Measurements from ENCODE around the gene GRHL1. TPM values are rescaled to one million over a fixed set of nuclear protein-coding genes. Genes with fewer than 3 reads are reported as not detected.

The GRHL1 gene
- total RNA-seq, 1 donor from 2014 or later = 0.43 TPM

DNA sequence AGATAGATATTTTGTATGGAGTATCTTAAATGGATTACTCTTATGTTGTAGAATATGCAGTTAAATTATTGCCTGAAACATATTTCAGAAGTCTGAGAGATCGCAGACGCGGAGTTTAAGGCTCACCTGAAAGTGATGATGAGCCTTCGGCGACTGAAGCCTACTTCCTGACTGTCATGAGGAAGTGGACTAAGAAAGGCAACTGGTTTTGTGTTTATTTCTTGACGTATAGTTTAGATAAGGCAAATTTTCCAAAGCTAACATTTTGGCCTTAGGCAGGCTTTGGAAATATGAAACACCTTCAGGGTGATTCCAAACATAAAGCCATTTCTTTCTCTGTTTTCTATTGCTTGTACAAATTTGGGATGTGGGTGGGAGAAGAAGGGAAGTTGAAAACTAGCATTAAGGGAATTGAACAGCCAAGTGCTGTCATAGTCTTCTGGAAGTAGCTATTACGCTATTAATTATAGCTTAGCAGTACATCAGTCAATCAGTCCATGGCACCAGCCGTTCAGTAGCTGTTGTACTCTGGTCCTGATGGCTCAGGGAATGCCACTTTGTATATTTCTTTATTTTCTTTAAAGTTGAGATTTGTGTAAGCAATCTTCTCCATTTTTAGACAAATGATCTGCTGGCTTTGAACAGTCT lies 1.5 kb downstream of the GRHL1 start:
- no peak overlapping the region for H3K4me3 ChIP-seq
- no peak for DNase-seq (ENCODE audit: low spot score in 2 of 2)
- intact Hi-C loops (cut with DNase I) = no loop called here

GRCh38 chr2:9954136-9954535 lies 2.6 kb downstream of the GRHL1 start:
- Histone ChIP-seq H3K27ac (no peak overlapping the region), H3K4me3 (no peak overlapping the region), H3K27me3 (no peaks in the 10 kb centered on the region), H3K9me3 (no peaks in the 10 kb centered on the region), H3K4me1 (peaks cover 4 to 10% of the 10 kb centered on the region in 2 donors), H3K36me3 (no peaks in the 10 kb centered on the region)
- intact Hi-C loops (cut with DNase I) = no loop called here
- DNase-seq (ENCODE audit: low spot score in 2 of 2) = no peak
- no peak for TF ChIP-seq CTCF (IDR thresholded peaks at IDR 0.05)

More for the DNA sequence above, 1.5 kb downstream of the GRHL1 start:
- no peaks in the 10 kb centered on the region for H3K36me3 ChIP-seq
- no peaks in the 10 kb centered on the region for H3K9me3 ChIP-seq
- no peak for TF ChIP-seq CTCF (IDR thresholded peaks at IDR 0.05)
- peaks cover 4 to 10% of the 10 kb centered on the region in 2 donors for H3K4me1 ChIP-seq
- H3K27ac ChIP-seq = no peak overlapping the region
- H3K27me3 ChIP-seq = no peaks in the 10 kb centered on the region

DNA sequence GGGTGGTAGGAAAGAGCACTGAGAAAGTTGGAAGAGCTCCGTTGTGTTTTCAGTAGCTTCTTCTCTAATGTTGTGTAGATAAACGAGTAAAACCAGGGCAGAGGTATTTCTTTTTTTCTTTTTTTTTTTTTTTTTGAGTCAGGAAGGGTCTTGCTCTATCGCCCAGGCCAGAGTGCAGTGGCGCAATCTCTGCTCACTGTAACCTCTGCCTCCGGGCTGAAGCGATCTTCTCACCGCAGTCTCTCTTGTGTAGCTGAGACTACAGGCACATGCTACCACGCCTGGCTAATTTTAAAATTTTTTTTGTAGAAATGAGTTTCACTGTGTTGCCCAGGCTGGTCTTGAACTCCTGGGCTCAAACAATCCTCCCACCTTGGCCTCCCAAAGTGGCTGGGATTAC lies 6.6 kb downstream of the GRHL1 start:
- Histone ChIP-seq H3K9me3 (no peaks in the 10 kb centered on the region), H3K27ac (no peak overlapping the region), H3K4me1 (no peaks in the 10 kb centered on the region), H3K27me3 (no peaks in the 10 kb centered on the region), H3K4me3 (no peak overlapping the region), H3K36me3 (no peaks in the 10 kb centered on the region)
- no peak for DNase-seq (ENCODE audit: low spot score in 2 of 2)
- no peak for TF ChIP-seq CTCF (IDR thresholded peaks at IDR 0.05)
- intact Hi-C loops (cut with DNase I) = no loop called here

GRCh38 chr2:9959262-9959661 lies 7.8 kb downstream of the GRHL1 start:
- intact Hi-C loops (cut with DNase I) = no loop called here
- Histone ChIP-seq H3K27me3 (no peaks in the 10 kb centered on the region), H3K4me1 (no peaks in the 10 kb centered on the region), H3K9me3 (no peaks in the 10 kb centered on the region), H3K27ac (no peak overlapping the region), H3K36me3 (no peaks in the 10 kb centered on the region), H3K4me3 (no peak overlapping the region)
- no peak for TF ChIP-seq CTCF (IDR thresholded peaks at IDR 0.05)
- no peak for DNase-seq (ENCODE audit: low spot score in 2 of 2)

DNA sequence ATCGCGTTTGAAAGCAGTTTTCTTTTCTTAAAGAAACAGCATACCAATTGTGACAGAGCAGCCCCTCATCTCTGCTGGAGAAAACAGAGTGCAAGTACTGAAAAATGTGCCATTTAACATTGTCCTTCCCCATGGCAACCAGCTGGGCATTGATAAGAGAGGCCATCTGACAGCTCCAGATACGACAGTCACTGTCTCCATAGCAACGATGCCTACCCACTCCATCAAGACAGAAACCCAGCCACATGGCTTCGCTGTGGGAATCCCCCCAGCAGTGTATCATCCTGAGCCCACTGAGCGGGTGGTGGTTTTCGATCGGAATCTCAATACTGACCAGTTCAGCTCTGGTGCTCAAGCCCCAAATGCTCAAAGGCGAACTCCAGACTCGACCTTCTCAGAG lies 9.5 kb downstream of the GRHL1 start:
- no peak for DNase-seq (ENCODE audit: low spot score in 2 of 2)
- no peak for TF ChIP-seq CTCF (IDR thresholded peaks at IDR 0.05)
- intact Hi-C loops (cut with DNase I) = loop anchor here (5.0 kb wide), 1 partner anchor 149 kb away; no protein-coding TSS in a partner anchor
- H3K27me3 ChIP-seq = no peaks in the 10 kb centered on the region
- H3K4me1 ChIP-seq = no peaks in the 10 kb centered on the region
- no peaks in the 10 kb centered on the region for H3K36me3 ChIP-seq
- H3K4me3 ChIP-seq = no peak overlapping the region
- H3K9me3 ChIP-seq = no peaks in the 10 kb centered on the region
- no peak overlapping the region for H3K27ac ChIP-seq

All from ascending aorta (tissue), 2 donors.